ENCODE data around the gene PSAPL1.

Gene PSAPL1

DNA sequence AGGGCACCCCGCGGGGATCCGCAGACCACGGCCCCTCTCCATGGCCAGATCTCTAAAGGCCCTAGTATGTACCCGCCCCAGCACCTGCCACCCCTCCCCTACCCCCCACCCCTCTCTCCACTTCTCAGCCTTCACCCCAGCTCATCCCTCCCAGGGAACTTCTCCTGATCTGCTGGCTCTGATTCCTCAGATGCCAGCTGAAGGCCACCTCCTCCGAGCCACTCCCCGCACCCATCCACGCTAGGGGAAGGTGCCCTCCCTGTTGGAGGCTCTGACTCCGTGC is 11.9 kb downstream of the PSAPL1 start:
- H3K9me3 Mint-ChIP-seq, result no peaks in the 10 kb centered on the region
- no peaks in the 10 kb centered on the region for H3K4me1 Mint-ChIP-seq (ENCODE audit: low read depth)
- H3K27me3 Mint-ChIP-seq, result no peaks in the 10 kb centered on the region
- H3K36me3 Mint-ChIP-seq (ENCODE audit: low read depth), result no peaks in the 10 kb centered on the region
- no peak overlapping the region for H3K4me3 Mint-ChIP-seq
- no peak overlapping the region for H3K27ac Mint-ChIP-seq

- Mint-ChIP-seq H3K36me3 (ENCODE audit: low read depth) (no peaks in the 10 kb centered on the region), H3K27ac (no peak overlapping the region), H3K4me1 (ENCODE audit: low read depth) (no peaks in the 10 kb centered on the region), H3K4me3 (no peak overlapping the region), H3K27me3 (no peaks in the 10 kb centered on the region), H3K9me3 (no peaks in the 10 kb centered on the region)
These were observed 12.4 kb downstream of the PSAPL1 start for GRCh38 chr4:7422151-7422897.

DNA sequence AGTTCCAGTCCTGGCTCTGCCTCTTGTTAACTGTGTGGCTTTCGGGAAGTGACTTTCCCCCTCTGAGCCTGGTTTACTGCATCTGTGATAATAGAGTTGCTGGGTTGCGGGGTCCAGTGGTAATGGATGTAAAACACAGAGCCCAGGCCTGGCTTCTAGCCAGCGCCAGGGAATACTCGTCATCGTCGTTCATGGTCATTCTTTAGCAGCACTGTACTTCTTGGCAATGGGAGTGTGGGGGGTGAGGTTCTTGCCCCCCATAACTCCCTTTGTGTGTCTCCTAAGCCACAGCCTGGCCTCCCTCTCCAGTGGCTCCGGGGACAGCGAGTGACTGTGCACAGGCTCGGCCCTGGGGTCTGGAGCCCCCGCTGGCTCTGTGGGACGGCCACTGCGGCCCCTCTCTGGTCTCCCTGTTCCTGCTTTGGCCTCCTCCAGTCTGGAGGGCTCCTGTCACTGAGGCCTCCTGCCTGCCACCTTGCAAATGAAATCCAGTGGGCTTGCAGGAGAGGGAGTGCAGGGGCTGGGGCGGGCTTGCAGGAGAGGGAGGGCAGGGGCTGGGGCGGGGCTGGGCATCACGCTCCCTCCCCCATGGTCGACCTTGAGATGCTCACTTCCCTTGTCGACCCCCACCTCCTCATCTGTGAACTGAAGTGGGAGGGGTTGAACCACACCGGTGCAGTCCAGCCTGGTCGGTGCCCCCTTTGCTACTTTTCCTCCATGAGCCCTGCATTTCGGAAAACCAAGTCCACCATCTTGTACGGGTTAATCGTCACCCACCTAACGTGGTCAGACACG is 13.2 kb downstream of the PSAPL1 start:
- Mint-ChIP-seq H3K27ac (no peak overlapping the region), H3K27me3 (no peaks in the 10 kb centered on the region), H3K4me1 (ENCODE audit: low read depth) (no peaks in the 10 kb centered on the region), H3K36me3 (ENCODE audit: low read depth) (no peaks in the 10 kb centered on the region), H3K9me3 (peaks cover 1% of the 10 kb centered on the region), H3K4me3 (no peak overlapping the region)

DNA sequence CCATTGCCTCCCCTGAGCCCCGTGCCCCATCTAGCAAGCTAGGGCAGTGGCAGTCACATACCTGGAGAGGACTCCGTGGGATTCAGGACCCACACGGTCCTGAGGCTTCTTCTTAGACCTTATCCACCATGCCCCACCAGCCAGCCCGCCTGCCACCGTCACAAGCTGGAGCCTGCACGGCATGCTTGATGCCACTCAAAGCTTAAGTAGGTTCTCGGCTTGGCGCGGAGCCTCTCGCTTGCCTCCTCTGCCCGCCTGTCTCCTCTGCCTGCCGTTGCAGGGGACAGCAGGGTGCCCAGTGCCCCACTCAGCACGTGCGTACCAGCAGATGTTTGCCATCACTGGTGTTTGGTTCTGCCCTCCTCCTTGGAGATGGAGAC is 14.1 kb downstream of the PSAPL1 start:
- H3K27ac Mint-ChIP-seq, result no peak overlapping the region
- no peak overlapping the region for H3K4me3 Mint-ChIP-seq

GRCh38 chr4:7419961-7420660 is 14.6 kb downstream of the PSAPL1 start:
- Mint-ChIP-seq H3K36me3 (ENCODE audit: low read depth) (no peaks in the 10 kb centered on the region), H3K4me1 (ENCODE audit: low read depth) (no peaks in the 10 kb centered on the region), H3K27me3 (no peaks in the 10 kb centered on the region), H3K27ac (no peak overlapping the region), H3K9me3 (peaks cover 4% of the 10 kb centered on the region), H3K4me3 (no peak overlapping the region)

More for the DNA sequence above, 14.1 kb downstream of the PSAPL1 start:
- H3K27me3 Mint-ChIP-seq, result no peaks in the 10 kb centered on the region
- no peaks in the 10 kb centered on the region for H3K4me1 Mint-ChIP-seq (ENCODE audit: low read depth)
- no peaks in the 10 kb centered on the region for H3K36me3 Mint-ChIP-seq (ENCODE audit: low read depth)
- peaks cover 4% of the 10 kb centered on the region for H3K9me3 Mint-ChIP-seq

DNA sequence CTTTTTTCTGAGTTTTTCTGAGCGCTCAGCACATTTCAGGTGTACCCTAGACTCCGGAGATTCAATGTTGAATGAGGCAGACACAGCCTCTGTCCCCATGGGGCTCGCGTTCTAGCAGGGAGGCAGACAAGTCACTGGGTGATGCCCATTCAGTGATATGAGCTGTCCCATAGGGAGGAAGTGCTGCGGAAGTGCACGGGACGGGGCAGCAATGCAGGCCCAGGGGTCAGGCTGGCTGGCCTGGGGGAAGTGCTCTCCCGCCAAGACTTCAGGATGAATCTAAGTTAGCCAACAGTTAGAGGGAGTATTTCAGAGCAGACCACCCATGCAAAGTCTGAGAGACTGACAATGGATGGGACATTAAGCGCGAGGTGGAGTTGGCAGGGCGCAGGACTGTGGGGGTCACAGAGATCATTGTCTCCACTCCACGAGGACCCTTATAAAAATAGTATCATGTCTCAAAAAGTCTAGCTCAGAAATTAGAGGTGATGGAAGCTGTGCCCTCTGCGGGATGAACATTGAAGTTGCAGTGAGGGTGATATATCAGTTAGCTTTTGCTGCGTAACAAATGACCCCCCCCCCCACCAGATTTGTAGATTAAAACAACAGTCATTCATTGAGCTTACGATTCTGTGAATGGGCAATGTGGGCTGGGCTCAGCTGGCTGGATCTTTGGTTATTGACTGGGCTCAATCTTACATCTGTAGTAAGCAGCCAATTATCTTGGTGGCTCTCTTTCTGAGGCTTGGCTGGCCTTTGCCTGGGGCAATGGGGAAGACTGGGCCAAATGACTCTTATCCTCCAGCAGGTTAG is 16.4 kb downstream of the PSAPL1 start:
- H3K27me3 Mint-ChIP-seq, result peaks cover 11% of the 10 kb centered on the region
- H3K27ac Mint-ChIP-seq, result no peak overlapping the region
- H3K4me3 Mint-ChIP-seq, result no peak overlapping the region
- H3K36me3 Mint-ChIP-seq (ENCODE audit: low read depth), result no peaks in the 10 kb centered on the region
- no peaks in the 10 kb centered on the region for H3K4me1 Mint-ChIP-seq (ENCODE audit: low read depth)
- peaks cover 4% of the 10 kb centered on the region for H3K9me3 Mint-ChIP-seq

GRCh38 chr4:7417639-7418038 is 17.1 kb downstream of the PSAPL1 start:
- Mint-ChIP-seq H3K9me3 (peaks cover 4% of the 10 kb centered on the region), H3K36me3 (ENCODE audit: low read depth) (no peaks in the 10 kb centered on the region), H3K27me3 (peaks cover 11% of the 10 kb centered on the region), H3K4me3 (no peak overlapping the region), H3K27ac (no peak overlapping the region), H3K4me1 (ENCODE audit: low read depth) (no peaks in the 10 kb centered on the region)

DNA sequence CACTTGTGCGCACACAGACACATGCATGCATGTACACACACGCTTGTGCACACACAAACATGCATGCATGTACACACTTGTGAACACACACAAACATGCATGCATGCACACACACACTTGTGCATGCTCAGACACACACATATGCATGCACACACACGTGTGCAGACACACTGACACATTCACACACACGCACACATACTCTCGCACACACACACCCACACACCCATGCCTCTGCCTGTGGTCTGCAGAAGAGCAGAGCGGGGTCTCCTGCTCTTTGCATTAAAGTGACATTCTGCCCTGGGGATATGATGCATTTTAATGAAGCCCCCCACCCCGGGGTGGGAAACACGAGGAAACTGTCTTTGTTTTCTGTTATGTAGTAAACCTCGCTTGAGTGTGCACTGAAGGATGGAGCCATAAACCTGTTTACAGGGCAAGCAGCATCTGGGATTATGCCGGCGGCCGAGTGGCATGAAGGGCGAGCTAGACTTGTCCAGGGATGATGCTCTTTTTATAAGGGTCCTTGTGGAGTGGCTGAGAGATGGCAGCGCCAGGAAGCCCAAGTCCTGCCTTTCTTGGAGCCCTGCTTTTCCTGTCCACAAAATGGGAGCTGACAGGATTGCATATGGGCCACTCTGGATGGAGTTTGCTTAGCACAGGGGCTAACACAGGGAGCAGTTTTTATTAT is 17.8 kb downstream of the PSAPL1 start:
- no peak overlapping the region for H3K4me3 Mint-ChIP-seq
- no peak overlapping the region for H3K27ac Mint-ChIP-seq
- peaks cover 11% of the 10 kb centered on the region for H3K27me3 Mint-ChIP-seq
- H3K4me1 Mint-ChIP-seq (ENCODE audit: low read depth), result no peaks in the 10 kb centered on the region
- H3K36me3 Mint-ChIP-seq (ENCODE audit: low read depth), result no peaks in the 10 kb centered on the region
- H3K9me3 Mint-ChIP-seq, result peaks cover 4% of the 10 kb centered on the region

GRCh38 chr4:7415927-7416686 is 18.6 kb downstream of the PSAPL1 start:
- H3K36me3 Mint-ChIP-seq (ENCODE audit: low read depth), result no peaks in the 10 kb centered on the region
- peaks cover 4% of the 10 kb centered on the region for H3K9me3 Mint-ChIP-seq
- no peaks in the 10 kb centered on the region for H3K4me1 Mint-ChIP-seq (ENCODE audit: low read depth)
- H3K27me3 Mint-ChIP-seq, result peaks cover 15% of the 10 kb centered on the region
- H3K27ac Mint-ChIP-seq, result no peak overlapping the region
- H3K4me3 Mint-ChIP-seq, result no peak overlapping the region

DNA sequence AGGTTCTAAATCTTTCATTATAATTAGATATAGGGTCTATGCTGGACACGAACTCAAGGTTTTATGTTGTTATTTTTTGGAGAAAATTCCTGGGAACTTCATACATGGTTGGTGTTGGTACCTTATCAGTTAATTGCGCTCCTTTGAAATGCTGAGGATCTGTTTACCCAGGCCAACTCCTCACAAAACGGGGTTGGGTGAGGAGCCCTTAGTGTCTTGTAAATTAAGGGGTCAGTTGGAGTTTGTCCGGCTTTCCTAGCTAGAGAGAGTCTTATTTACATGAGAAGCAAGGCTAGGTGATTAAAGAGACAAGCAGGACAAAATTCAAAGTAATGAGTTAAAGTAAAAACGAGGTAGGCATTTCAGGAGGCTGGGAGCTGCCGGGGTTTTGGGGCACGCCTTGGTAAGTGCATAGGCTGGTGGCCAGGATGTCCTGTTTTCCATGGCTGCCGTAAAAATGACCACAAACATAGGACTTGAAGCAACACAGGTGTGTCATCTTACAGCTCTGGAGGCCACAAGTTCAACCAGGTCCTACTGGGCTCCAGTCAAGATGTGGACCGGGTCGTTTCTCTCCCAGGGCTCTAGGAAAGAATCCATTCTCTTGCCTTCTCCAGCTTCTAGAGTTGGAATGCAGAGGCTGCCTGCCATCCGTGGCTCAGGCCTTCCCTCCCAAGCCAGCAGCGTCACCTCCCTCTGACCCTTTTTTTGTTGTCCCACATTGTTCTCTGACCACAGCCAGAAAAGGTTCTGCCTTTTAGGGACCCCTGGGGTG is 19.8 kb downstream of the PSAPL1 start:
- H3K27ac Mint-ChIP-seq, result no peak overlapping the region
- no peaks in the 10 kb centered on the region for H3K4me1 Mint-ChIP-seq (ENCODE audit: low read depth)
- no peaks in the 10 kb centered on the region for H3K36me3 Mint-ChIP-seq (ENCODE audit: low read depth)
- peaks cover 4% of the 10 kb centered on the region for H3K9me3 Mint-ChIP-seq
- no peak overlapping the region for H3K4me3 Mint-ChIP-seq
- peaks cover 20% of the 10 kb centered on the region for H3K27me3 Mint-ChIP-seq

- Mint-ChIP-seq H3K4me3 (no peak overlapping the region), H3K4me1 (ENCODE audit: low read depth) (no peaks in the 10 kb centered on the region), H3K27me3 (peaks cover 24% of the 10 kb centered on the region), H3K36me3 (ENCODE audit: low read depth) (no peaks in the 10 kb centered on the region), H3K27ac (no peak overlapping the region), H3K9me3 (peaks cover 10% of the 10 kb centered on the region)
These were observed 20.7 kb downstream of the PSAPL1 start for GRCh38 chr4:7414046-7414445.

- Mint-ChIP-seq H3K4me1 (ENCODE audit: low read depth) (no peaks in the 10 kb centered on the region), H3K9me3 (peaks cover 18% of the 10 kb centered on the region), H3K4me3 (no peak overlapping the region), H3K36me3 (ENCODE audit: low read depth) (peaks cover 7% of the 10 kb centered on the region), H3K27ac (no peak overlapping the region), H3K27me3 (peaks cover 28% of the 10 kb centered on the region)
These were observed 22.2 kb downstream of the PSAPL1 start for GRCh38 chr4:7412554-7412912.

DNA sequence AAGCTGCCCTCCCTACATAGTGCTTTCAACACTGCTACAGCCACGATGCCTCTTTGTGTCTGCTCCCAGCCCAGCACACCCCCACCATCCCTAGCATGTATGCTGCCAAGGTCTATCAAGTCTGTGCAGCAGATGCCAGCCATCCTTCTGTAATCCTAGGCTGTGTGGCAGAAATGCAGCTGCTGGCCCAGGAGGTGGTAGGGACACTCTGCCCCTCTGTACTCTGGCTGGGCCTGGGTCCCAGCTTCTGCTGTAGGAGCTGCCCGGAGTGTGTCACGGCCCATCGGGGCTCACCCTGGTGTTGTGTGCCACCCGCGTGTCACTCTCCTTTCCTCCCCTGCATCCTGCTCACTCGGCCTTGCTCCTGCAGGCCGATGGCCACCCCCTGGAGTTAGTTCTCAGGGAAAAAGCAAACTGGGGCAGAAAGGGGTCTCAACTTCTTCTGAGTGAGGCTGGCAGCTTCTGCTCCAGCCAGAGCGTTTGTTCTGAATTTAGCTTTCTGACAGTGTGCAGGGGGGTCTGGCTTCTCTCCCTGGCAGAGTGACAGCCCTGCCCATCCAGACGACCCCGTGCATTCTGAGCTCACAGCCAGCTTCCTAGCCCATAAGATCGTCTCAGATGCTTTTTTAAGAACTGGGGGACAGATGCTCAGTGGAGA is 22.7 kb downstream of the PSAPL1 start:
- H3K27ac Mint-ChIP-seq, result no peak overlapping the region
- no peak overlapping the region for H3K4me3 Mint-ChIP-seq
- H3K4me1 Mint-ChIP-seq (ENCODE audit: low read depth), result no peaks in the 10 kb centered on the region
- H3K9me3 Mint-ChIP-seq, result peaks cover 22% of the 10 kb centered on the region
- H3K36me3 Mint-ChIP-seq (ENCODE audit: low read depth), result peaks cover 7% of the 10 kb centered on the region
- H3K27me3 Mint-ChIP-seq, result peaks cover 28% of the 10 kb centered on the region
